Measurements from ENCODE around the gene EGFR.
A peak's percentile ranks its signal among the peaks of the same experiment; 100 is the strongest.

EGFR gene

GRCh38 chr7:55104123-55104522 is 85.3 kb downstream of the EGFR start:
- H3K36me3 ChIP-seq (ENCODE audit: insufficient read depth, low read length) = no peaks in the 10 kb centered on the region
- H3K9ac ChIP-seq (ENCODE audit: low read depth, low read length) = no peak overlapping the region
- no peak for TF ChIP-seq EZH2 (IDR thresholded peaks at IDR 0.05; ENCODE audit: borderline replicate concordance, low read depth, low read length, severe bottlenecking)
- no peak for TF ChIP-seq CTCF (IDR thresholded peaks at IDR 0.05; ENCODE audit: borderline replicate concordance, extremely low read depth, low read length, poor library complexity, severe bottlenecking)
- no peak overlapping the region for H3K4me2 ChIP-seq (ENCODE audit: insufficient read depth, low read length)
- no peaks in the 10 kb centered on the region for H3K79me2 ChIP-seq (ENCODE audit: insufficient read depth, low read length)
- H4K20me1 ChIP-seq (ENCODE audit: insufficient read depth, low read length) = no peaks in the 10 kb centered on the region
- no peaks in the 10 kb centered on the region for H3K4me1 ChIP-seq (ENCODE audit: insufficient read depth, low read length)
- DNase-seq (no peak), ATAC-seq (ENCODE audit: insufficient read depth, low read depth) (no peak)
- no peak overlapping the region for H3K4me3 ChIP-seq (ENCODE audit: low read depth in 1 of 2, low read length in 2 of 2)
- H2AFZ ChIP-seq (ENCODE audit: low read depth, low read length) = no peak overlapping the region
- H3K27ac ChIP-seq (ENCODE audit: low read length) = no peak overlapping the region
- H3K9me3 ChIP-seq (ENCODE audit: insufficient read depth, low read length, severe bottlenecking) = no peaks in the 10 kb centered on the region
- peaks cover 13% of the 10 kb centered on the region for H3K27me3 ChIP-seq (ENCODE audit: insufficient read depth, low read length, poor library complexity)

GRCh38 chr7:55104712-55105433 is 86.1 kb downstream of the EGFR start:
- ATAC-seq (ENCODE audit: insufficient read depth, low read depth) (peak; percentile 73; the same call in 2 of the 3 replicates), DNase-seq (no peak)
- Histone ChIP-seq H3K27me3 (ENCODE audit: insufficient read depth, low read length, poor library complexity) (peaks cover 13% of the 10 kb centered on the region), H2AFZ (ENCODE audit: low read depth, low read length) (no peak overlapping the region), H4K20me1 (ENCODE audit: insufficient read depth, low read length) (no peaks in the 10 kb centered on the region), H3K27ac (ENCODE audit: low read length) (no peak overlapping the region), H3K9me3 (ENCODE audit: insufficient read depth, low read length, severe bottlenecking) (no peaks in the 10 kb centered on the region), H3K4me3 (ENCODE audit: low read depth in 1 of 2, low read length in 2 of 2) (no peak overlapping the region), H3K9ac (ENCODE audit: low read depth, low read length) (no peak overlapping the region), H3K4me1 (ENCODE audit: insufficient read depth, low read length) (no peaks in the 10 kb centered on the region), H3K36me3 (ENCODE audit: insufficient read depth, low read length) (no peaks in the 10 kb centered on the region), H3K4me2 (ENCODE audit: insufficient read depth, low read length) (no peak overlapping the region), H3K79me2 (ENCODE audit: insufficient read depth, low read length) (no peaks in the 10 kb centered on the region)
- TF ChIP-seq CTCF (IDR thresholded peaks at IDR 0.05; ENCODE audit: borderline replicate concordance, extremely low read depth, low read length, poor library complexity, severe bottlenecking) = no peak
- TF ChIP-seq EZH2 (IDR thresholded peaks at IDR 0.05; ENCODE audit: borderline replicate concordance, low read depth, low read length, severe bottlenecking) = no peak

- no peak overlapping the region for H3K9ac ChIP-seq (ENCODE audit: low read depth, low read length)
- H3K36me3 ChIP-seq (ENCODE audit: insufficient read depth, low read length) = no peaks in the 10 kb centered on the region
- no peak for DNase-seq
- H2AFZ ChIP-seq (ENCODE audit: low read depth, low read length) = no peak overlapping the region
- H3K4me1 ChIP-seq (ENCODE audit: insufficient read depth, low read length) = no peaks in the 10 kb centered on the region
- TF ChIP-seq CTCF (IDR thresholded peaks at IDR 0.05; ENCODE audit: borderline replicate concordance, extremely low read depth, low read length, poor library complexity, severe bottlenecking) (no peak), EZH2 (IDR thresholded peaks at IDR 0.05; ENCODE audit: borderline replicate concordance, low read depth, low read length, severe bottlenecking) (no peak)
- peaks cover 13% of the 10 kb centered on the region for H3K27me3 ChIP-seq (ENCODE audit: insufficient read depth, low read length, poor library complexity)
- H3K4me2 ChIP-seq (ENCODE audit: insufficient read depth, low read length) = no peak overlapping the region
- no peaks in the 10 kb centered on the region for H3K79me2 ChIP-seq (ENCODE audit: insufficient read depth, low read length)
- no peak for ATAC-seq (ENCODE audit: insufficient read depth, low read depth)
- no peak overlapping the region for H3K27ac ChIP-seq (ENCODE audit: low read length)
- no peaks in the 10 kb centered on the region for H4K20me1 ChIP-seq (ENCODE audit: insufficient read depth, low read length)
- H3K4me3 ChIP-seq (ENCODE audit: low read depth in 1 of 2, low read length in 2 of 2) = no peak overlapping the region
- no peaks in the 10 kb centered on the region for H3K9me3 ChIP-seq (ENCODE audit: insufficient read depth, low read length, severe bottlenecking)
Measured at GRCh38 chr7:55105952-55106351, 87.1 kb downstream of the EGFR start.
